ENCODE results near the gene TIGD1. TPM values are rescaled to one million over a fixed set of nuclear protein-coding genes. Genes with fewer than 3 reads are reported as not detected.

The TIGD1 gene
- polyA plus RNA-seq, 3 donors: 1.6 to 4.1 (median 2.1) TPM

GRCh38 chr2:232532419-232532818 is 17.9 kb downstream of the TIGD1 start:
- no peak for TF ChIP-seq CTCF (IDR thresholded peaks at IDR 0.05)
- peaks cover 9 to 20% (median 15%) of the 10 kb centered on the region in 3 donors for H3K27me3 Mint-ChIP-seq (ENCODE audit: low read depth in 3 of 3)
- H3K27ac ChIP-seq (ENCODE audit: low read depth in 1 of 2, low read length in 2 of 2): no peak overlapping the region
- peaks cover 7 to 11% (median 10%) of the 10 kb centered on the region in 7 donors for H3K9me3 Mint-ChIP-seq
- no peaks in the 10 kb centered on the region for H3K36me3 Mint-ChIP-seq
- no peak for DNase-seq
- no peak overlapping the region for H3K27ac Mint-ChIP-seq
- H3K4me3 ChIP-seq (replicated peaks in 1 of 3; ENCODE audit: low read depth in 2 of 3, low read length in 3 of 3): no peak overlapping the region
- no peaks in the 10 kb centered on the region for H3K36me3 ChIP-seq (replicated peaks in 1 of 2; ENCODE audit: control insufficient read depth in 1 of 2, insufficient read depth in 2 of 2, low read length in 2 of 2)
- no peak overlapping the region for H3K4me3 Mint-ChIP-seq
- H3K9ac ChIP-seq (ENCODE audit: insufficient read depth, low read length, poor library complexity, severe bottlenecking): no peak overlapping the region
- no peaks in the 10 kb centered on the region for H3K4me1 ChIP-seq (ENCODE audit: control insufficient read depth in 1 of 2, insufficient read depth in 2 of 2, low read length in 2 of 2)
- 99% methylated on average over 7 of the region's 9 CpGs for WGBS (ENCODE audit: insufficient coverage)
- H4K20me1 ChIP-seq (ENCODE audit: insufficient read depth, low read length): no peaks in the 10 kb centered on the region
- H3K4me1 Mint-ChIP-seq: peaks cover 2% of the 10 kb centered on the region
- H2AFZ ChIP-seq (ENCODE audit: insufficient read depth, low read depth, low read length, poor library complexity, severe bottlenecking): no peak overlapping the region
- intact Hi-C loops (cut with micrococcal nuclease): no loop called here
- no peaks in the 10 kb centered on the region for H3K79me2 ChIP-seq (ENCODE audit: insufficient read depth, low read length)
- H3K4me2 ChIP-seq (replicated peaks; ENCODE audit: extremely low read depth, low read length, poor library complexity, severe bottlenecking): no peak overlapping the region
- H3K27me3 ChIP-seq (ENCODE audit: control insufficient read depth in 2 of 2, insufficient read depth in 2 of 2, low read length in 2 of 2): no peaks in the 10 kb centered on the region
- H3K9me3 ChIP-seq (replicated peaks in 1 of 2; ENCODE audit: control insufficient read depth in 1 of 2, insufficient read depth in 1 of 2, low read length in 2 of 2): peaks cover 7% of the 10 kb centered on the region in 2 donors

GRCh38 chr2:232530626-232531260 is 19.6 kb downstream of the TIGD1 start:
- H3K27ac ChIP-seq (ENCODE audit: low read depth in 1 of 2, low read length in 2 of 2): no peak overlapping the region
- TF ChIP-seq CTCF (IDR thresholded peaks at IDR 0.05): no peak
- H3K36me3 ChIP-seq (replicated peaks in 1 of 2; ENCODE audit: control insufficient read depth in 1 of 2, insufficient read depth in 2 of 2, low read length in 2 of 2): no peaks in the 10 kb centered on the region
- H3K9me3 ChIP-seq (replicated peaks in 1 of 2; ENCODE audit: control insufficient read depth in 1 of 2, insufficient read depth in 1 of 2, low read length in 2 of 2): no peaks in the 10 kb centered on the region
- Mint-ChIP-seq H3K4me1 (peaks cover 2% of the 10 kb centered on the region), H3K4me3 (no peak overlapping the region), H3K27me3 (ENCODE audit: low read depth in 3 of 3) (peaks cover 11 to 28% (median 16%) of the 10 kb centered on the region in 3 donors), H3K27ac (no peak overlapping the region), H3K36me3 (no peaks in the 10 kb centered on the region), H3K9me3 (peaks cover 0 to 5% (median 2%) of the 10 kb centered on the region in 7 donors)
- H3K4me1 ChIP-seq (ENCODE audit: control insufficient read depth in 1 of 2, insufficient read depth in 2 of 2, low read length in 2 of 2): no peaks in the 10 kb centered on the region
- no peak overlapping the region for H3K9ac ChIP-seq (ENCODE audit: insufficient read depth, low read length, poor library complexity, severe bottlenecking)
- H3K79me2 ChIP-seq (ENCODE audit: insufficient read depth, low read length): no peaks in the 10 kb centered on the region
- intact Hi-C loops (cut with micrococcal nuclease): no loop called here
- no peak overlapping the region for H3K4me2 ChIP-seq (replicated peaks; ENCODE audit: extremely low read depth, low read length, poor library complexity, severe bottlenecking)
- peaks cover 0 to 9% of the 10 kb centered on the region in 2 donors for H3K27me3 ChIP-seq (ENCODE audit: control insufficient read depth in 2 of 2, insufficient read depth in 2 of 2, low read length in 2 of 2)
- no peak overlapping the region for H3K4me3 ChIP-seq (replicated peaks in 1 of 3; ENCODE audit: low read depth in 2 of 3, low read length in 3 of 3)
- DNase-seq: no peak
- no peak overlapping the region for H2AFZ ChIP-seq (ENCODE audit: insufficient read depth, low read depth, low read length, poor library complexity, severe bottlenecking)
- 92% methylated on average over 7 of the region's 9 CpGs for WGBS (ENCODE audit: insufficient coverage)
- H4K20me1 ChIP-seq (ENCODE audit: insufficient read depth, low read length): no peaks in the 10 kb centered on the region
